ENCODE results near the gene ACHE.
"Not testable (repeated sequence)": the region's sequence is repeated elsewhere in the genome, so short reads cannot be mapped to it uniquely, and the experiment has no call there.

The ACHE gene

DNA sequence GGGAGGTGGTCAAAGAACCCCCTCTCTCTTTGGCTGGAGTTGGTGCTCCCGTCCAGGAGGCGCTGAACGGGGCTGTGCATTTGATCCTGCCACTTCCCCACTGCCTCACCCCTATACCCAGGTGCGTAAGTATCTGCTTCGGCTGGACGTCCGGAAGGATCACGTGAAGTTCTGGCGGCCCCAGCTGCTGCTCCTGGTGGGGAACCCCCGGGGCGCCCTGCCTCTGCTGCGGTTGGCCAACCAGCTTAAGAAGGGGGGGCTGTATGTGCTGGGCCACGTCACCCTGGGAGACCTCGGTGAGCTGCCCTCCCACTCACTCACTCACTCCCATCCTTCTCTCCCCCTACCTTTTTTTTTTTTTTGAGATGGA is 34.1 kb downstream of the ACHE start:
- DNase-seq = no peak

- no peak for DNase-seq
Measured at GRCh38 chr7:100860702-100861615, 34.7 kb downstream of the ACHE start.

DNA sequence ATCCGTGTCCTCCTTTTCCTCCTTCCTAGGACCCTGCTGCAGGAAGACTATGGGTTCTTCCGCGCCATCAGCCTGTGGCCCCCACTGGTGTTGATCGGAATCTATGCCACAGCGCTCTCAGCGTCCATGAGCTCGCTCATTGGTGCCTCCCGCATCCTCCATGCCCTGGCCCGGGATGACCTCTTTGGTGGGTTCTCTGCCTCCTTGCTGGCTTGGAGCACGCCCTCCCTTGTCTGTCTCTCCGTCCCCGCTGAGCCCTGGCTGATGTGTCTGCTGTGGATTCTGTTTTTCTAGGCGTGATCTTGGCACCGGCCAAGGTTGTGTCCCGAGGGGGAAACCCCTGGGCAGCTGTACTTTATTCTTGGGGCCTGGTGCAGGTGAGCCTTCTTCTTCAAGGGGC is 35.8 kb downstream of the ACHE start:
- no peak for DNase-seq

DNA sequence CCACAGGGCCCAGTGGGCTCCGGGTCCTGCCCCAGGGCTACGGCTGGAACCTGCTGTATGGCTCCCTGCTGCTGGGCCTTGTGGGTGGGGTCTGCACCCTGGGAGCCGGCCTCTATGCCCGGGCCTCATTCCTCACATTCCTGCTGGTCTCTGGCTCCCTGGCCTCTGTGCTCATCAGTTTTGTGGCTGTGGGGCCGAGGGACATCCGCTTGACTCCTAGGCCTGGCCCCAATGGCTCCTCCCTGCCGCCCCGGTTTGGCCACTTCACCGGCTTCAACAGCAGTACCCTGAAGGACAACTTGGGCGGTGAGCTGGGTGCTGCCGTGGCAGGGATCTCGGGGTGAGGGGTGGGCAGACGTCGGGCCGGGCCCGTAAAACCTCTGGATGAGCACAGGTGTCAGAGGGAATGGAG is 38.8 kb downstream of the ACHE start:
- no peak for DNase-seq

GRCh38 chr7:100855515-100855914 is 40.2 kb downstream of the ACHE start:
- no peak for DNase-seq

GRCh38 chr7:100854899-100855298 is 40.8 kb downstream of the ACHE start:
- DNase-seq = not testable (repeated sequence)

GRCh38 chr7:100854146-100854895 is 41.4 kb downstream of the ACHE start:
- DNase-seq = no peak

GRCh38 chr7:100852048-100852872 is 43.4 kb downstream of the ACHE start, which contains the start of gene SLC12A9:
Gene SLC12A9, plus strand, starts transcription at chr7:100852713. Its CDS starts 1,485 bp downstream, at chr7:100854198.
- peak; percentile 91 for DNase-seq

DNA sequence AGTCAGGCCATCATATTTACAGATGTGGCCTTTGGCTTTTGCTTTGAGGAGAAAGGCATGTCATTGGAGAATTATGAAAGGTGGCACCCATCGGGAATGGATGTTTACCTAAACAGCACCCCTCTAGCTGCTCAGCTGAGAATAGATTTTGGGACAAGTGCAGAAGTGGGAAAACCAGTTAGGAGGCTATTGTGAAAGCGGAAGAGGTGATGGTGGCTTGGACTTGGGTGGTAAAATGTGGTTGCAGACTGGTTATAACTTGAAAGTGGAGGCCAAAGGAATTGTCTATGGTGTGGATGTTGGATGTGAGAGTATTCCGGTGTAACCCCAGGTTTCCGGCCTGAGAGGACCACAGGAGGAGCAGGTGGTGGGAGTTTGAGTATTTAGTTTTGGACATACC is 48.3 kb downstream of the ACHE start:
- DNase-seq = no peak

GRCh38 chr7:100840470-100841100 is 55.1 kb downstream of the ACHE start:
- no peak for DNase-seq
